ENCODE results near the gene HOXA4. TPM values are rescaled to one million over a fixed set of nuclear protein-coding genes. Genes with fewer than 3 reads are reported as not detected.

Gene HOXA4
- total RNA-seq, 1 donor, result not detected

GRCh38 chr7:27172315-27172774, 41.8 kb upstream of the HOXA4 start:
- Histone ChIP-seq H3K4me1 (ENCODE audit: insufficient read depth, low read length) (peaks cover 52% of the 10 kb centered on the region), H3K4me3 (ENCODE audit: low read length) (no peak overlapping the region), H3K9me3 (ENCODE audit: low read depth, low read length) (no peaks in the 10 kb centered on the region), H3K27me3 (ENCODE audit: insufficient read depth, low read length) (peaks cover 94% of the 10 kb centered on the region)

GRCh38 chr7:27171637-27172314, 41.2 kb upstream of the HOXA4 start:
- Histone ChIP-seq H3K4me1 (ENCODE audit: insufficient read depth, low read length) (peaks cover 57% of the 10 kb centered on the region), H3K27me3 (ENCODE audit: insufficient read depth, low read length) (peaks cover 94% of the 10 kb centered on the region), H3K4me3 (ENCODE audit: low read length) (no peak overlapping the region), H3K9me3 (ENCODE audit: low read depth, low read length) (no peaks in the 10 kb centered on the region)

- Histone ChIP-seq H3K4me3 (ENCODE audit: low read length) (no peak overlapping the region), H3K27me3 (ENCODE audit: insufficient read depth, low read length) (peaks cover 95% of the 10 kb centered on the region), H3K4me1 (ENCODE audit: insufficient read depth, low read length) (peaks cover 62% of the 10 kb centered on the region), H3K9me3 (ENCODE audit: low read depth, low read length) (no peaks in the 10 kb centered on the region)
These were observed 40.7 kb upstream of the HOXA4 start for GRCh38 chr7:27171325-27171636.

GRCh38 chr7:27170426-27171324, 40.1 kb upstream of the HOXA4 start:
- Histone ChIP-seq H3K4me1 (ENCODE audit: insufficient read depth, low read length) (peaks cover 68% of the 10 kb centered on the region), H3K27me3 (ENCODE audit: insufficient read depth, low read length) (peaks cover 95% of the 10 kb centered on the region), H3K9me3 (ENCODE audit: low read depth, low read length) (no peaks in the 10 kb centered on the region), H3K4me3 (ENCODE audit: low read length) (no peak overlapping the region)

- Histone ChIP-seq H3K27me3 (ENCODE audit: insufficient read depth, low read length) (peaks cover 95% of the 10 kb centered on the region), H3K9me3 (ENCODE audit: low read depth, low read length) (no peaks in the 10 kb centered on the region), H3K4me1 (ENCODE audit: insufficient read depth, low read length) (peaks cover 77% of the 10 kb centered on the region), H3K4me3 (ENCODE audit: low read length) (no peak overlapping the region)
These were observed 39.3 kb upstream of the HOXA4 start for GRCh38 chr7:27169658-27170425.

GRCh38 chr7:27168265-27168947, 37.8 kb upstream of the HOXA4 start:
- Histone ChIP-seq H3K9me3 (ENCODE audit: low read depth, low read length) (no peaks in the 10 kb centered on the region), H3K4me1 (ENCODE audit: insufficient read depth, low read length) (peaks cover 77% of the 10 kb centered on the region), H3K4me3 (ENCODE audit: low read length) (no peak overlapping the region), H3K27me3 (ENCODE audit: insufficient read depth, low read length) (peaks cover 98% of the 10 kb centered on the region)

- H3K4me1 ChIP-seq (ENCODE audit: insufficient read depth, low read length), result peaks cover 75% of the 10 kb centered on the region
- H3K27me3 ChIP-seq (ENCODE audit: insufficient read depth, low read length), result peaks cover 98% of the 10 kb centered on the region
- no peak overlapping the region for H3K4me3 ChIP-seq (ENCODE audit: low read length)
- H3K9me3 ChIP-seq (ENCODE audit: low read depth, low read length), result no peaks in the 10 kb centered on the region
These were observed 37.3 kb upstream of the HOXA4 start for GRCh38 chr7:27167916-27168264.

- H3K4me1 ChIP-seq (ENCODE audit: insufficient read depth, low read length), result peaks cover 67% of the 10 kb centered on the region
- H3K27me3 ChIP-seq (ENCODE audit: insufficient read depth, low read length), result peaks cover 98% of the 10 kb centered on the region
- H3K9me3 ChIP-seq (ENCODE audit: low read depth, low read length), result no peaks in the 10 kb centered on the region
- H3K4me3 ChIP-seq (ENCODE audit: low read length), result no peak overlapping the region
These were observed 36.3 kb upstream of the HOXA4 start for GRCh38 chr7:27166531-27167505.

GRCh38 chr7:27165996-27166530, 35.5 kb upstream of the HOXA4 start:
- Histone ChIP-seq H3K27me3 (ENCODE audit: insufficient read depth, low read length) (peaks cover 93% of the 10 kb centered on the region), H3K4me1 (ENCODE audit: insufficient read depth, low read length) (peaks cover 67% of the 10 kb centered on the region), H3K4me3 (ENCODE audit: low read length) (peak overlapping the region; percentile 16), H3K9me3 (ENCODE audit: low read depth, low read length) (no peaks in the 10 kb centered on the region)

GRCh38 chr7:27165089-27165995, 34.8 kb upstream of the HOXA4 start, which contains the start of gene HOXA9:
Gene HOXA9 (minus strand): TSS chr7:27165537. CDS start chr7:27165457, 80 bp downstream.
- peaks cover 74% of the 10 kb centered on the region for H3K4me1 ChIP-seq (ENCODE audit: insufficient read depth, low read length)
- no peaks in the 10 kb centered on the region for H3K9me3 ChIP-seq (ENCODE audit: low read depth, low read length)
- peak within 1 kb of the TSS; percentile 16 for H3K4me3 ChIP-seq (ENCODE audit: low read length)
- H3K27me3 ChIP-seq (ENCODE audit: insufficient read depth, low read length), result peaks cover 91% of the 10 kb centered on the region

- Histone ChIP-seq H3K9me3 (ENCODE audit: low read depth, low read length) (no peaks in the 10 kb centered on the region), H3K4me1 (ENCODE audit: insufficient read depth, low read length) (peaks cover 74% of the 10 kb centered on the region), H3K4me3 (ENCODE audit: low read length) (no peak overlapping the region), H3K27me3 (ENCODE audit: insufficient read depth, low read length) (peaks cover 93% of the 10 kb centered on the region)
These were observed 34.0 kb upstream of the HOXA4 start for GRCh38 chr7:27164367-27165088.

- Histone ChIP-seq H3K9me3 (ENCODE audit: low read depth, low read length) (no peaks in the 10 kb centered on the region), H3K4me1 (ENCODE audit: insufficient read depth, low read length) (peaks cover 68% of the 10 kb centered on the region), H3K4me3 (ENCODE audit: low read length) (no peak overlapping the region)
These were observed 33.4 kb upstream of the HOXA4 start for GRCh38 chr7:27164045-27164366.

More at GRCh38 chr7:27164045-27164366, 33.4 kb upstream of the HOXA4 start:
- peaks cover 93% of the 10 kb centered on the region for H3K27me3 ChIP-seq (ENCODE audit: insufficient read depth, low read length)

All from mononuclear cell (primary cell).